ENCODE data around the gene SLIT1. TPM values are rescaled to one million over a fixed set of nuclear protein-coding genes. Genes with fewer than 3 reads are reported as not detected.

Gene SLIT1
- total RNA-seq, 1 donor: not detected

DNA sequence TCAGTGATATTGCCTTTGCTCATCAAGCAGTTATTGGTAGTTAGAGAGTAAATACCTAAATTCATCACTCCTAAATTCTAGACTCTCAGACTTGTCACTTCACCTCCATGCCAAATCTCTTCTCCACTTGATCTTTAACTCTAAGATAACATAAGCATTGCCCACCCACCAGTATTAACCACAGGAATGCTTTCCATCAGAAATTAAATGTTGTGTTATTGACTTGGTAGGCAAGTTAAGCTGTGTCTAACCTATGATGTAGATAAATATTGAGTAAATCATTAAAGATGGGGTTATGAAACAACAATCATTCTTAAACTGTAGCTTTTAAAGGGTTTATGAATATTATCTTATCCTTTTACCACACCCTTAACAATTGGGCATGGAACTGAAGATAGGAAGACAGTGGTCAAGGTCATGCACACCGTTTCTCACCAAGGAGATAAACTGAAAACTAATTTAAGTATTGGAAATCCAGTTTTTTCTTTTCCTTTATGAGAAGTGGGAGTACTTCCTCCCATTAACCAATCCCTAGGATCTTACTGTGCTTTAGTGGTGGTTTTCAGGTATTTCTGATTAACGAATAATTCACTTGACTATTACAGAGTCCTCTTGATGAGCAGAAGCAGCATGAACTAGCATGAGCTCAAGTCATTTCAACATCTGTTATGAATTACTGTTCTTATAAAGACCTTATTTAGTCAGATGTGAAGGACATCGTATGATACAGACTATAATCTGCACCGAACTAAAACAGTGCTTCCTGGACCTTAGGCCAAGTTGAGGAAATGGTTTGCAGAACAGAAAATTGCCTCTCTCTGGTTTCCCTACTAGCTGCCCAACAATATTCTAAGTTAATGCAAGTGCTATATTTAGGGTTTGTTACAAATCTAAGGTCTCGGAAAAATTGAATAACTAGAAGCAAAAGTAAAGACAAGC, 211.7 kb downstream of the SLIT1 start:
- H3K27me3 ChIP-seq (ENCODE audit: insufficient read depth, low read length): no peaks in the 10 kb centered on the region
- H2AFZ ChIP-seq (ENCODE audit: low read length): no peak overlapping the region
- H3K27ac ChIP-seq (ENCODE audit: low read depth, low read length): no peak overlapping the region
- H3K79me2 ChIP-seq (ENCODE audit: insufficient read depth, low read length): no peaks in the 10 kb centered on the region
- TF ChIP-seq, protein P1, sequence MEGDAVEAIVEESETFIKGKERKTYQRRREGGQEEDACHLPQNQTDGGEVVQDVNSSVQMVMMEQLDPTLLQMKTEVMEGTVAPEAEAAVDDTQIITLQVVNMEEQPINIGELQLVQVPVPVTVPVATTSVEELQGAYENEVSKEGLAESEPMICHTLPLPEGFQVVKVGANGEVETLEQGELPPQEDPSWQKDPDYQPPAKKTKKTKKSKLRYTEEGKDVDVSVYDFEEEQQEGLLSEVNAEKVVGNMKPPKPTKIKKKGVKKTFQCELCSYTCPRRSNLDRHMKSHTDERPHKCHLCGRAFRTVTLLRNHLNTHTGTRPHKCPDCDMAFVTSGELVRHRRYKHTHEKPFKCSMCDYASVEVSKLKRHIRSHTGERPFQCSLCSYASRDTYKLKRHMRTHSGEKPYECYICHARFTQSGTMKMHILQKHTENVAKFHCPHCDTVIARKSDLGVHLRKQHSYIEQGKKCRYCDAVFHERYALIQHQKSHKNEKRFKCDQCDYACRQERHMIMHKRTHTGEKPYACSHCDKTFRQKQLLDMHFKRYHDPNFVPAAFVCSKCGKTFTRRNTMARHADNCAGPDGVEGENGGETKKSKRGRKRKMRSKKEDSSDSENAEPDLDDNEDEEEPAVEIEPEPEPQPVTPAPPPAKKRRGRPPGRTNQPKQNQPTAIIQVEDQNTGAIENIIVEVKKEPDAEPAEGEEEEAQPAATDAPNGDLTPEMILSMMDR (IDR thresholded peaks at IDR 0.05; ENCODE audit: extremely low read depth, low read depth, low read length): no peak
- H3K9me3 ChIP-seq (ENCODE audit: low read depth, low read length): no peaks in the 10 kb centered on the region
- no peaks in the 10 kb centered on the region for H3K36me3 ChIP-seq (ENCODE audit: insufficient read depth, low read length)
- peaks cover 3% of the 10 kb centered on the region for H4K20me1 ChIP-seq (ENCODE audit: insufficient read depth, low read length)
- DNase-seq (ENCODE audit: insufficient read length, low spot score, missing footprints): no peak
- H3K4me3 ChIP-seq (ENCODE audit: insufficient read depth, low read length): no peak overlapping the region
- no peaks in the 10 kb centered on the region for H3K4me1 ChIP-seq (ENCODE audit: insufficient read depth, low read length)
- no peak overlapping the region for H3K4me2 ChIP-seq (ENCODE audit: insufficient read depth, low read length)

DNA sequence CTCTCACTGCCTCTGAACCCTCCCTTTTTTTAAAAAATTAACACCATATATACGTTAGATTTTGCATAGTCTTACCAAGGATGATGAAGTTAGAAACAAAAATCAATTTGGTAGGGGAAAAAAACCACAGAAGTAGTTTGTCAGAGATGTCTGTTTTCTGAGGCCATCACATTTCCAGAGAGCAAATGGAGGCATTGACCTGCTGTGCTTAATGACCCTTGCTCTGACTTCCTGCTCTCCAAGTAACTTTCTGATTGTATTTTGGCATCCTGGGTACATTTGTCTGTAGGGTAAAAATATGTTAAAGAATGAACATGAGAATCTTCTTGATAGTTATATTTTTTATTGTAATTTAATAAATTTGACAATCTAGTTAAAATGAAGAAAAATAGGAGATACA, 213.5 kb downstream of the SLIT1 start:
- Histone ChIP-seq H3K4me3 (ENCODE audit: insufficient read depth, low read length) (no peak overlapping the region), H3K4me1 (ENCODE audit: insufficient read depth, low read length) (peaks cover 10% of the 10 kb centered on the region)
- TF ChIP-seq, protein P1 (IDR thresholded peaks at IDR 0.05; ENCODE audit: extremely low read depth, low read depth, low read length): no peak

DNA sequence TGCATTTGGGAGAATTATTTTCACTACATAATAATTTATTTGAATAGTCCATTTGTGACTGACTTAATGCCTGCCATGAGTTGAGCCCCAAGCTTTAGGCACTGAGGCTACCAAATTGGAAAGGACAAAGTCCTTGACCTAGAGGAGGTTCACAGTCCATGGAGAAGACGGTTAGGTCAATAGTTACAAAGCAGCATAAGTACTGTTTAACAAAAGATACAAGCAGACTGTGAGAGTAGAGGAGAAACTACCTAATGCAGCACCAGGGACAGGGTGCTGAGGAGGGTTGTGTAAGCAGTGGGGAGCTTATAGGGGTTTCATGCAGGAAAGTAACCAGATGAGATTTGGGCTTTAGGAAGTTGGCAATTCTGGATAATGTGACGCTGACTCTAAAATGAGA, 214.4 kb downstream of the SLIT1 start:
- TF ChIP-seq, protein P1 (IDR thresholded peaks at IDR 0.05; ENCODE audit: extremely low read depth, low read depth, low read length): no peak
- H3K4me1 ChIP-seq (ENCODE audit: insufficient read depth, low read length): peaks cover 11% of the 10 kb centered on the region
- H3K27me3 ChIP-seq (ENCODE audit: insufficient read depth, low read length): no peaks in the 10 kb centered on the region
- DNase-seq (ENCODE audit: insufficient read length, low spot score, missing footprints): no peak
- H4K20me1 ChIP-seq (ENCODE audit: insufficient read depth, low read length): no peaks in the 10 kb centered on the region
- H3K27ac ChIP-seq (ENCODE audit: low read depth, low read length): no peak overlapping the region
- no peaks in the 10 kb centered on the region for H3K9me3 ChIP-seq (ENCODE audit: low read depth, low read length)
- no peaks in the 10 kb centered on the region for H3K36me3 ChIP-seq (ENCODE audit: insufficient read depth, low read length)
- H2AFZ ChIP-seq (ENCODE audit: low read length): no peak overlapping the region
- no peaks in the 10 kb centered on the region for H3K79me2 ChIP-seq (ENCODE audit: insufficient read depth, low read length)
- no peak overlapping the region for H3K4me3 ChIP-seq (ENCODE audit: insufficient read depth, low read length)
- no peak overlapping the region for H3K4me2 ChIP-seq (ENCODE audit: insufficient read depth, low read length)

More for the DNA sequence above, 213.5 kb downstream of the SLIT1 start:
- Histone ChIP-seq H3K27me3 (ENCODE audit: insufficient read depth, low read length) (no peaks in the 10 kb centered on the region), H2AFZ (ENCODE audit: low read length) (no peak overlapping the region), H3K27ac (ENCODE audit: low read depth, low read length) (no peak overlapping the region), H4K20me1 (ENCODE audit: insufficient read depth, low read length) (peaks cover 3% of the 10 kb centered on the region), H3K79me2 (ENCODE audit: insufficient read depth, low read length) (no peaks in the 10 kb centered on the region), H3K36me3 (ENCODE audit: insufficient read depth, low read length) (no peaks in the 10 kb centered on the region), H3K9me3 (ENCODE audit: low read depth, low read length) (no peaks in the 10 kb centered on the region), H3K4me2 (ENCODE audit: insufficient read depth, low read length) (no peak overlapping the region)
- DNase-seq (ENCODE audit: insufficient read length, low spot score, missing footprints): no peak

DNA sequence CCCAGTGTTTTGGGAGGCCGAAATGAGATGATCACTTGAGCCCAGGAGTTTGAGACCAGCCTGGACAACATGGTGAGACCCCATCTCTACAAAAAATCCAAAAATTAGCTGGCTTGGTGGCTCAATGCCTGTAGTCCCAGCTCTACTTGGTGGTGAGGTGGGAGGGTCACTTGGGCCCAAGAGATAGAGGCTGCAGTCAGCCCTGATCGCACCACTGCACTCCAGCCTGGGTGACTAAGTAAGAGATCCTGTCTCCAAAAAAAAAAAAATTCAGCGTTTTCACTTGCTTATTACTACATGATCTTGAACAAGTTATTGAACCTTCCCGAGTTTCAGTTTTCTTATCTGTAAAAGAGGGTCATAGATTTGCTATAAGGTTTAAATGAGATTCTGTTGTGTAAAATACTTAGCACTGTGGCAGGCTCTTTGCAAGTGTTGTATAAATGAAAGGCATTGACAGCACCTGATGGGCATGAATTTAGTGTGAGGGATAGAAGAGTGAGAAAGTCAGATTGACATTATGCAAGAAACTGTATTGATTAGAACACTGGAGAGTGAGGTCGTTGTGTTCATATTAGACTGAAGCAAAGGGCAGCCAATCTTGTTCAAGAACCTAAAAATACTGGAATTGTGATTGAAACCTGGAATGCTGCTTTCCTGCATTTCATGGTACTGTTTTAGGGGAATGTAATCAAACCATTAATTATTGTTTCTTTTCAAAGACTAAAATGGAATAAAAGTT, 216.9 kb downstream of the SLIT1 start:
- H4K20me1 ChIP-seq (ENCODE audit: insufficient read depth, low read length): no peaks in the 10 kb centered on the region
- no peak for DNase-seq (ENCODE audit: insufficient read length, low spot score, missing footprints)
- H3K9me3 ChIP-seq (ENCODE audit: low read depth, low read length): no peaks in the 10 kb centered on the region
- H3K27me3 ChIP-seq (ENCODE audit: insufficient read depth, low read length): no peaks in the 10 kb centered on the region
- H3K36me3 ChIP-seq (ENCODE audit: insufficient read depth, low read length): no peaks in the 10 kb centered on the region
- H3K79me2 ChIP-seq (ENCODE audit: insufficient read depth, low read length): no peaks in the 10 kb centered on the region
- H2AFZ ChIP-seq (ENCODE audit: low read length): no peak overlapping the region
- H3K27ac ChIP-seq (ENCODE audit: low read depth, low read length): no peak overlapping the region
- no peak overlapping the region for H3K4me3 ChIP-seq (ENCODE audit: insufficient read depth, low read length)
- H3K4me1 ChIP-seq (ENCODE audit: insufficient read depth, low read length): peaks cover 11% of the 10 kb centered on the region
- H3K4me2 ChIP-seq (ENCODE audit: insufficient read depth, low read length): no peak overlapping the region
- TF ChIP-seq, protein P1 (IDR thresholded peaks at IDR 0.05; ENCODE audit: extremely low read depth, low read depth, low read length): no peak

All from osteoblast (primary cell).